GM12875 (cell line): ENCODE results near the gene CDHR4.

Source experiments
- H3K4me3 ChIP-seq: one replicate; pipeline ENCODE4 v1.5.1; 2011; ENCODE audit warnings: low read depth, low read length, control low read depth
- CTCF ChIP-seq: IDR thresholded peaks from 2 replicates; pipeline ENCODE4 v1.5.1; 2011; ENCODE audit warnings: low read depth, mild to moderate bottlenecking, control low read depth, inconsistent platforms, low read length, moderate library complexity, borderline replicate concordance; ENCODE audit not compliant: insufficient read depth

The CDHR4 gene

GRCh38 chr3:49775538-49775937 lies 24.1 kb downstream of the CDHR4 start:
- no peak for TF ChIP-seq CTCF

GRCh38 chr3:49772703-49773102 lies 27.0 kb downstream of the CDHR4 start:
- TF ChIP-seq CTCF, result no peak
- H3K4me3 ChIP-seq, result no peak overlapping the region

More at GRCh38 chr3:49775538-49775937, 24.1 kb downstream of the CDHR4 start:
- no peak overlapping the region for H3K4me3 ChIP-seq

- no peak for TF ChIP-seq CTCF
These were observed 28.2 kb downstream of the CDHR4 start for GRCh38 chr3:49771340-49771938.

GRCh38 chr3:49769926-49770325 lies 29.7 kb downstream of the CDHR4 start:
- no peak overlapping the region for H3K4me3 ChIP-seq
- no peak for TF ChIP-seq CTCF

More at GRCh38 chr3:49771340-49771938, 28.2 kb downstream of the CDHR4 start:
- H3K4me3 ChIP-seq, result no peak overlapping the region

- no peak for TF ChIP-seq CTCF
- H3K4me3 ChIP-seq, result no peak overlapping the region
These were observed 30.3 kb downstream of the CDHR4 start for GRCh38 chr3:49769286-49769915.

GRCh38 chr3:49763981-49764380 lies 35.7 kb downstream of the CDHR4 start:
- H3K4me3 ChIP-seq, result no peak overlapping the region
- no peak for TF ChIP-seq CTCF

GRCh38 chr3:49761661-49762060 lies 38.0 kb downstream of the CDHR4 start:
- H3K4me3 ChIP-seq, result no peak overlapping the region
- TF ChIP-seq CTCF, result no peak
